ENCODE results near the gene SLC23A3. TPM values are rescaled to one million over a fixed set of nuclear protein-coding genes. Genes with fewer than 3 reads are reported as not detected.
A peak's percentile ranks its signal among the peaks of the same experiment; 100 is the strongest.

SLC23A3 gene
- total RNA-seq, 3 donors from 2014 or later: 0.71 to 0.89 (median 0.84) TPM

DNA sequence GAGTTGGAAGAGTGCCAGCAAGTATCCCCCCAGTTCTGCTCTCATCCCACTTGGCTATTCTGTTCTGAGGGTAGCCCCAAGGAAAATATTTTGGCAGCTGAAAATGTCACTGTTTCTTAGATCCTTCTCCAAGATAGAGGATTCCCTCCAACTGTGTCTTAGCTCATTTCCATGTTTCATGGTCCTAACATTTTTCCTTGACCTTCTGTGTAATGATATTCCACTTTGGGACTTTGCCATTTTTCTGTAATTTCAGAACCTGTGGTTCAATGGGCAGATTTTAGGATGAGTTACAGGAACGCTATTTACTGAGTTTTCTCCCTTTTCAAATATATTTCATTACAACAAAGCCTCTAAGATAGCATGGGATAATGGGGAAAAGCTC is 44.0 kb downstream of the SLC23A3 start:
- DNase-seq (no peak), ATAC-seq (no peak)
- no peaks in the 10 kb centered on the region for H3K9me3 Mint-ChIP-seq
- H3K27me3 Mint-ChIP-seq (ENCODE audit: low read depth): no peaks in the 10 kb centered on the region
- peaks cover 8% of the 10 kb centered on the region for H3K36me3 Mint-ChIP-seq (ENCODE audit: insufficient read depth)
- no peak overlapping the region for H3K4me3 Mint-ChIP-seq
- H3K4me1 Mint-ChIP-seq (ENCODE audit: low read depth): peaks cover 21% of the 10 kb centered on the region

DNA sequence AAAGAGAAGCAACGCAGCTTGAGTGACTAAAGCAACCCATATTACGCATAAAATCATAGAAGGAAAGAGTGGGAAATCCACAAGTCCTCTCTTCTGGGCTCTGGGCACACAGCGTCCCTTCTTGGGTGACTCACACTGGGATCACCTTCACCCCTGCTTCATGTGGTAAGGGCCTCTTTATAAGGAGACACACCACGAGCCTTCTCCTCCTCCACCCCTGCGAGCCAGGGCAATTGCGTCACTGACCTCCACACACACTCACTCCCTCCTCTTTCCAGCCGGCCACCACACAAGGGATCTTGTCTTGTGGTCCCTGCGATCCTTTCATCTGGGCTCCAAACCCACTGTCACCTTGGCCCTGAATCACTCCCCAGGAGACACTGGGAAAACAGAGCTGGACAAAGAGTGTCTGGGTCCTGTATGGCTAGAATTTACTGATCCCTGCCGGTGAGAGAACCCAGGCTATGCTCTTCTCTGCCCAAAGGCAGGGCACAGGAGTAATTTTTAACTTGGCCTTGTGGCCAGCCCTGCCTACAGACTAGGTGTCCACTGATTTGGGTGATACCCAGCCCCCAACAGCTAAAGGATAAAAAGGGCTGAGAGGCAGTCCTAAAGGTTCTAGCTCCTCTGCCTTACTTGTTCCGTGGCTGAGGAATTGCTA is 44.5 kb downstream of the SLC23A3 start:
- Mint-ChIP-seq H3K4me1 (ENCODE audit: low read depth) (peaks cover 21% of the 10 kb centered on the region), H3K27me3 (ENCODE audit: low read depth) (no peaks in the 10 kb centered on the region), H3K9me3 (no peaks in the 10 kb centered on the region), H3K4me3 (no peak overlapping the region), H3K36me3 (ENCODE audit: insufficient read depth) (peaks cover 8% of the 10 kb centered on the region)
- peak in 1 of 2 donors; percentile 58 for ATAC-seq
- DNase-seq: no peak

DNA sequence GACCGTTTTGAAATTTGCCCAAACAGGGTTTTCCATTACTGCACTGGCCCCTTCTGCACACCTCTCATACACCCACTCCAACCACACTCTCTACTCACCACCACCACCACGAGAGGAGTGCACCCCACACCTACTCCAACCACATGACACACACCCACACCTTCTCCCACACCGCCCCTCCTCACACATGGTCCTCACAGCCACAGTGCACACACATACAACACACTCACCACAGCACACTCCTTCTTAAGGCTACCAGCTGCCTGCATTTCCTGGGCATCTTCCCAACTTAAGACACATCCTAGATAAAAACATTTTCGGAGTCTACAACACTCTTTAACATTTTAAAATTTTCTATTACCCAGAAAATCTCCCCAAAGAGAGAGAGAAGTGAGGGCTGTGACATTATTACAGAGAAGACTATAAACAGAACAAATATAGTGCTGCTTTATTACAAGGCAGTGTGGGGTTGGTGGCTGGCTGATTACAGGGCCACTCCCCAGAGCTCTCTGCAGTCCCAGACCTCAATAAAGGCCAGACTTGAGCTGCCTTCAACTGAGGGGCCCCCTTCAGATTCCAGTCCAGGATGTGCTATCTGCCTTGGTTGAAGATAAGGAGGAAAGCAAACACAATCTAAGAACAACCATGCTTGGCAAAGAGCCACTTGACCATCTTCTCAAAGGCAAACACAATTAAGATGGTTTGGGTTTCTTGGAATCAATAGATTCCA is 45.3 kb downstream of the SLC23A3 start:
- ATAC-seq: no peak
- H3K4me3 Mint-ChIP-seq: no peak overlapping the region
- no peaks in the 10 kb centered on the region for H3K9me3 Mint-ChIP-seq
- H3K27me3 Mint-ChIP-seq (ENCODE audit: low read depth): no peaks in the 10 kb centered on the region
- H3K36me3 Mint-ChIP-seq (ENCODE audit: insufficient read depth): peaks cover 7% of the 10 kb centered on the region
- DNase-seq: peak; percentile 14
- peaks cover 21% of the 10 kb centered on the region for H3K4me1 Mint-ChIP-seq (ENCODE audit: low read depth)

DNA sequence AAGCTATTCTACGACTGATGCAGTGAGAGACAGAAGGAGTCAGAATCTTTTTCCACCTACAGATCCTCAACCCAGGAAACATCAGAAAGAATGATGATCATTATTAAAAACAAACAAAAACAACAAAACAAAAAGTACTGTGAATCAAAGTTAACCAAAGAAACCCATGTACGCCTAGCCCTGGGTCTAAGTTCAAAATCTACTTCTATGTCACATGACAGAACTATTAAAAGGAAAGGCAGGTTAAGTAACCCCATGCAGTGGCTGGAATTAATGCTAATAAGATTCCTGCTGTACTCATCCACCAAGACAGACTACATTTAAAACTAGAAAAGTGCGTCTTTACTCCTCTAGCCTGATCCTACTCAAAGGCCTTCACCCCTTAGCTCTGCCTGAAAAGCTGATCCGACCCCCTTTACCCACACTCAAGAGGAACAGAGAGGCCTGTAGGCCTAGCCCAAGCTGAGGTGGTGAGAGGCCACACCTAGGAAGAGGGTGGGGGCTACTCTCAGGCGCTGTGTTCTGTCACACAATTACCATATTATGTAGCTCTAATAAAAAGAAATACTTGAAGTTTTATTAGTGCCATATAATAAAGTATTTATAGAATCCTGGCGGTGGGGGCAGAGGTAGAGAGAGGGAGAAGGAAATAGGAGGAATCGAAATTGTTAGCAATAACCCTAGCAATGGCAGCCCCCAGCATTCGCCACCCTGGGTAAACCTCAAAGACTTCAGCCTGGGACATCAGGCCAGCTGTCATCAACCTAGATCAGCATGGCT is 46.3 kb downstream of the SLC23A3 start:
- DNase-seq (no peak), ATAC-seq (no peak)
- Mint-ChIP-seq H3K9me3 (no peaks in the 10 kb centered on the region), H3K4me1 (ENCODE audit: low read depth) (peaks cover 21% of the 10 kb centered on the region), H3K36me3 (ENCODE audit: insufficient read depth) (peaks cover 7% of the 10 kb centered on the region), H3K27me3 (ENCODE audit: low read depth) (no peaks in the 10 kb centered on the region), H3K4me3 (no peak overlapping the region)

DNA sequence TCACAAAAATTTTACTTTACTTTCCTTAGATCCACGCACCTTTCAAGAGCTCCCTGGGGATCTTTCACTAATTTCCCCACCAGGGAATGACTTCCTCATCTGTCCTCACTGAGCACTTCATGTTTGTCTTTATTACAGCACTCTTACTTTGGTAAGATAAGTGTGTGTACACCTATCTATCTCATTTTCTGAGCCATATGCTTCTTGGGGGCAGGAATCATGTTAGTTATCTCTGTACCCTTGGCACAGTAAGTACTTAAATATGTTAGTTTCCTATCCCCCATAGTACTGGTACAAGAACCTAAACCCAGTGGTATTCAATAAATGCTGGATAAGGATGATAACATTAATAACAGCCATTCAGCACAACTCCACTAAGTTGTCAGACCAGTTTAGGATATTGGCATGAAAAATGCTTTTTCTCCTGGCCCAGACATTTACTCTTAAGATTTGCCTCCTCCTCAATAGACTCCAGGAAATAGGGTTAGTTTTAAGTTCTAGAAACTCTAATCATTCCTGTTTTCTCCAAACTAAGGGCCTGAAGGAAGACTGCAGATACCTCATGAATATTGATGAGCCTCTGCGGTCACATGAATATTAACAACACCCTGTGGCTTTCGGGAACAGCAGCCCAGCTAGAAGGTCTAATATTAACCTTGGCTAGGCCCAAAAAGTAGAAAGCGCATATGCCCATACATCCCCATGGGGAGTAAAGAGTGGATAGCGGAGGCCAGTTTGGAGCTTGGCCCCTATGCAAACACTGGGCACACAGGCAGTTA is 47.4 kb downstream of the SLC23A3 start:
- DNase-seq (no peak), ATAC-seq (no peak)
- H3K36me3 Mint-ChIP-seq (ENCODE audit: insufficient read depth): peaks cover 6% of the 10 kb centered on the region
- no peak overlapping the region for H3K4me3 Mint-ChIP-seq
- no peaks in the 10 kb centered on the region for H3K9me3 Mint-ChIP-seq
- H3K4me1 Mint-ChIP-seq (ENCODE audit: low read depth): peaks cover 24% of the 10 kb centered on the region
- no peaks in the 10 kb centered on the region for H3K27me3 Mint-ChIP-seq (ENCODE audit: low read depth)

DNA sequence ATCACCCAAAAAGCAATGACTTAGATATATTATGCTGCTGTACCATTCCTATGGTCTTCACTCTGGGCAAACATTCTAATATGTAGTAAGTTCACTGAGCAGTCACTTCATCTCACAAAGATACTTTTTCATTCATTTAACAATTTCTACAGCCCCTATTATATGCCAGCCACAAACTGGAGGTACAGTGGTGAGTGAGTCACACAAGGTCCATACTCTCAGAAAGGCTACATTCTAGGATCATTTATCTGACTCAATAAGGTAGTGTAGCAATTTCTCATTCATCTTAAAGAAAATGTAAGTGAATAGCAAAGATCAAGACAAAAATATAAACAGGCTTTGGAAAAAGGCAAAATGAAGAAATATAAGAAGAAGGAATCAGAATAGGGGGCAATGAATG is 49.7 kb downstream of the SLC23A3 start:
- ATAC-seq: no peak
- no peak overlapping the region for H3K4me3 Mint-ChIP-seq

DNA sequence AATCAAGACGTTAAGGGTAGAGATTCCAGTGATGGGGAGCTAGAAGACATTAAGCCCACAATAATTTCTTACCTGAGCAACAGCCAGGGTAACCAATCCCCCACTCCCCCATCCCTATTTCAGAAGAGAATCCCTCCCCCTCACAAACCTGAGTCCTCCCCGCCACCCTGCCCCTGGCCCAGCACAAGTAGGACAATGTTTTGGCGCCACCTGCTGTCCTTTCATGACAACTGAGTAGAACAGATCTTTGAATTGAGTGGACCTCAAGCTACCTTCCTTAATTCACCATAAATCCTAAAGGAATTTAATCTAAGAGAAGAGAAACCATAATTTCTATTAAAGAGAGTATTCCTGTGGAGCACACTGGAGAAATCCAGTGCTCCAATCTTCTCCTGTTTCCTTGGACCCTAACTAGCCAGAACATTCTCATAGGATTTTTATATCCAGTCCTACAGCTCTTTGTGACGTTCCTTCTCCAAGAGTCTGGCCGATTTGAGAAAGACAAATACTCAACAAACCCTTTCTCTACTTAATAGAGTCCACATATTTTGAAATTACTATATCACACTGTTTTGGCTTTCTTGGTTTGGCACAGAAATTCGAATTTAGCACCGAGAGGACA is 50.3 kb downstream of the SLC23A3 start:
- Mint-ChIP-seq H3K36me3 (ENCODE audit: insufficient read depth) (peaks cover 2% of the 10 kb centered on the region), H3K4me1 (ENCODE audit: low read depth) (peaks cover 14% of the 10 kb centered on the region), H3K27me3 (ENCODE audit: low read depth) (no peaks in the 10 kb centered on the region), H3K9me3 (no peaks in the 10 kb centered on the region), H3K4me3 (no peak overlapping the region)
- peak; percentile 63 to 73 for ATAC-seq
- DNase-seq: peak; percentile 61

More for the DNA sequence above, 49.7 kb downstream of the SLC23A3 start:
- Mint-ChIP-seq H3K27me3 (ENCODE audit: low read depth) (no peaks in the 10 kb centered on the region), H3K9me3 (no peaks in the 10 kb centered on the region), H3K4me1 (ENCODE audit: low read depth) (peaks cover 20% of the 10 kb centered on the region), H3K36me3 (ENCODE audit: insufficient read depth) (peaks cover 2% of the 10 kb centered on the region)
- no peak for DNase-seq

DNA sequence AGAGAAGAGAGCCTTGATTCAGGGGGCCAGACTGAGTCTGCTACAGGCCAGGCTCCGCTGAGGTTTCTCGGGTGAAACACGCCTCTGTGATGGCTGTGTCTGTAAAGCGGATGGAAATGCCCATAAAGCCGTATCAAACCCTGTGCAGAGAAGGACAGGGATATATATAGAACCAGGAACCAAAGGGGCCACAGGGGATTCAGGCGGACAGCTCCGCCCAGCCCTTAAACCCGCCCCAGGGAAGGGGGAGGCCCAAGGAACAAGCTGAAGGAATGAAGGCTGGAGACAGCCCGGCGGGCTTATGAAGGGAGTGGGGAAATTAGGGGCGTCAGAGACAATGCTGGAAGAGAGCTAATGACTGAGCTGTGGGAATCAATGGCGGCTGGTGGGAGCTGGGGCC is 51.3 kb downstream of the SLC23A3 start:
- ATAC-seq (no peak), DNase-seq (no peak)
- no peaks in the 10 kb centered on the region for H3K36me3 Mint-ChIP-seq (ENCODE audit: insufficient read depth)
- no peak overlapping the region for H3K4me3 Mint-ChIP-seq
- peaks cover 8% of the 10 kb centered on the region for H3K4me1 Mint-ChIP-seq (ENCODE audit: low read depth)
- no peaks in the 10 kb centered on the region for H3K9me3 Mint-ChIP-seq
- H3K27me3 Mint-ChIP-seq (ENCODE audit: low read depth): no peaks in the 10 kb centered on the region

DNA sequence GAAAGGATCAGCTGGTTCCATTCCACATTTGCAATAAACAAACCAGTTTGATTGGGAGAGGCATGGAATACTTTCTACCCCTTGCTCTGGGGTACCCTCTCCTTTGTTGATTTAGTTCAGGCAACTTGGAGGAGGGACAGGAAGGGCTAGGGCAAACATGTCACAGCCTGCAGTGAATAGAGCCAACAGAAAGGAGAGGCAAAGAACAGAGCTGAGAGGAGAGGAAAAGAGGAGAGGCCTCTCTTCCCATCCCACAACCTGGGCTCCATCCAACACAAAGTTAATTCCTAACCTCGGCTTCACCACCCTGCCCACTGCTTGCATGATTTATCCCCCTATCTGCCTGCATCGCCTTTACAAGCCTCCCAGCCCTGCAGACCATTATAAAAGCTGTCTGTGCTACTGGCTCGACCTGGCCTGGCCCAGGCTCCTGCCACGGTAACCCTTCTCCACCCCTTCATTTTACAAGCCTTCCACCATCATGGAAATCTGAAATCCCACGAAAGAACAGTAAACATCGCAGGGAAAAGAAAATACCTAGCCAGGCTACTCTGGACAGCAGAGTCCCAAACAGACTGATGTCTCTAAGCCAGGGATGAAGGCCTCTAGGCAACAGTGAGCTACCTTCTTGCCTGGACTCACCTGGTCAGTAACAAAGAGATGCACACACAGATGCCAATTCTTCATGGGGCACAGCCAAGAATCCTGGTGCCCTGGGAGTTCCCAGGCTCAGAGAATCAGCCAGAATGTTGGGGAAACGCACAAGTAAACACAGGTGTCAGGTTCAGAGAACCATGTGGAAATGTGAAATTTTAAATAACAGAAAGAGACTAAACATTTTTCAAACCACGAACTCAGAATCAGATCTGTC is 52.8 kb downstream of the SLC23A3 start:
- Mint-ChIP-seq H3K4me3 (no peak overlapping the region), H3K4me1 (ENCODE audit: low read depth) (peaks cover 7% of the 10 kb centered on the region), H3K9me3 (no peaks in the 10 kb centered on the region), H3K36me3 (ENCODE audit: insufficient read depth) (peaks cover 5% of the 10 kb centered on the region), H3K27me3 (ENCODE audit: low read depth) (no peaks in the 10 kb centered on the region)
- ATAC-seq: no peak
- no peak for DNase-seq

DNA sequence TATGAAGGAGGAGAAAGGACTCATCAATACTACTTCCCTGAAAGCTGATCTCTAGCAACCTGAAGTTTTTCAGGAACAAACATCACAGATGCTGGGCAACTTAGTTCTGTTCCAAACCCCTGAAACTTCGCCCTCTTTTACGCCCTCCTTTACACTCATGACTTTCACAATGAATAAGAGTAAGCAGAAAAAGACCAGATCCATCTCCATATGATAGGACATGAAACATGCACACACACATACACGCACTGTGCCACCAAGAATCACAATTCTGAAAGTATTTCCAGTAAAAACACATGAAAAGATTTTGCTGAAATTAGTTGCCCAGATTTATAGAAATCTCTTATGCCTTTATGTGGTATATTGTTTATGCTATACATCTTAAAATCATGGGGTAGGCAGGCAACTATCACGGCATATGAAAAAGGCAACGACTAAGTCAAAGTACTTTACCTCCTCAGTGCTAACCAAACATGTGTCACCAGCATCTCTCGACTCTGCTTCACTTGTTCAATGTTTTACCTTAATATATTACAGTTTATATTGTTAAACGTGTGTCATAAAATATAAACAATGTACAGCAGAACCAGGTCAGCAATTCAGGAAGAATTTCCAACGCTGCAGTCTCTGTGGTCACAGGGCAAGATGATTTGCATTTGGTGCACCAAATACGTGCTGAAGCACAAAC is 57.0 kb downstream of the SLC23A3 start:
- ATAC-seq (peak; percentile 41 to 55), DNase-seq (no peak)
- H3K36me3 Mint-ChIP-seq (ENCODE audit: insufficient read depth): peaks cover 6% of the 10 kb centered on the region
- H3K9me3 Mint-ChIP-seq: no peaks in the 10 kb centered on the region
- peaks cover 18% of the 10 kb centered on the region for H3K4me1 Mint-ChIP-seq (ENCODE audit: low read depth)
- no peaks in the 10 kb centered on the region for H3K27me3 Mint-ChIP-seq (ENCODE audit: low read depth)
- H3K4me3 Mint-ChIP-seq: no peak overlapping the region

DNA sequence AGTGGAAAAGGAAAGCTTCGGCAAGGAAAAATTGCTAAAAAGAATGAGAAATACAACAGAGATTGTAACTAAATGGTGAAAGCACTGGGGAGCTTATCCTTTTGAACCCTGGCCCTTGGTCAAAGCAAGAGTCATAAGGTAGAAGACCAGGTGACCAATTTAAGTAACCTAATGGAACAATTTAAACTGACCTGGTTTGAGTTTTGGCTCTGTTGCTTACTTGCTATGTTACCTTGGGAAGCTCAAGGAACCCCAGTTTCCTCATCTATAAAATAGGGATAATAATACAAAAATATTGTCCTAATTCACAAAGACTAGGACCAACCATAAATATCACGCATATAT is 57.8 kb downstream of the SLC23A3 start:
- Mint-ChIP-seq H3K4me3 (no peak overlapping the region), H3K36me3 (ENCODE audit: insufficient read depth) (peaks cover 9% of the 10 kb centered on the region), H3K4me1 (ENCODE audit: low read depth) (peaks cover 20% of the 10 kb centered on the region), H3K9me3 (no peaks in the 10 kb centered on the region), H3K27me3 (ENCODE audit: low read depth) (no peaks in the 10 kb centered on the region)
- no peak for ATAC-seq
- DNase-seq: no peak
